GM12874 (cell line): ENCODE results near the gene RABL2B.

Experiments
- TF ChIP-seq, protein P1 (sequence below): IDR thresholded peaks from 2 replicates; pipeline ENCODE4 v1.5.1; 2011; ENCODE audit warnings: low read depth, mild to moderate bottlenecking, control low read depth, low read length, moderate library complexity; ENCODE audit not compliant: insufficient read depth

The RABL2B gene

DNA sequence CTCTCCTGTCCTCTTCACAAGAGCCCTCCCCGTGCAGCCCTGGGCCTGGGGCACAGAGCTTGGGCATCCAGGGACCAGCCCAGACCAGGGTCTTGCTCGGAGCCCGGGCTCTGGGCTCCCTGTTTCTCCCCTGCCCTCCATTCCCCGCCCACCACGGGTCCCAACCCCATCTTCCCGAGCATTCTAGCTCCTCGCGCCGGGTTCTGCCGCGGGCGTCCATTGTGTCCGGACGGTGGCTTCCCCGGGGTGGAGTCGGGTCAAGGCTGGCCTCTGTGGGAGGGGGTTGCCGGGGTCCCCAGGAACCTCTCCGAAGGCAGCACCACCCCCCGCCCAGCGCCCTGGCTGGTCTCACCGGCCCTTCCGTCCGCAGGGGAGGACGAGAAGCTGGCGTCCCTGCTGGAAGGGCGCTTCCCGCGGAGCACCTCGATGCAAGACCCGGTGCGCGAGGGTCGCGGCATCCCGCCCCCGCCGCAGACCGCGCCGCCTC is 63.6 kb downstream of the RABL2B start:
- TF ChIP-seq, protein P1, sequence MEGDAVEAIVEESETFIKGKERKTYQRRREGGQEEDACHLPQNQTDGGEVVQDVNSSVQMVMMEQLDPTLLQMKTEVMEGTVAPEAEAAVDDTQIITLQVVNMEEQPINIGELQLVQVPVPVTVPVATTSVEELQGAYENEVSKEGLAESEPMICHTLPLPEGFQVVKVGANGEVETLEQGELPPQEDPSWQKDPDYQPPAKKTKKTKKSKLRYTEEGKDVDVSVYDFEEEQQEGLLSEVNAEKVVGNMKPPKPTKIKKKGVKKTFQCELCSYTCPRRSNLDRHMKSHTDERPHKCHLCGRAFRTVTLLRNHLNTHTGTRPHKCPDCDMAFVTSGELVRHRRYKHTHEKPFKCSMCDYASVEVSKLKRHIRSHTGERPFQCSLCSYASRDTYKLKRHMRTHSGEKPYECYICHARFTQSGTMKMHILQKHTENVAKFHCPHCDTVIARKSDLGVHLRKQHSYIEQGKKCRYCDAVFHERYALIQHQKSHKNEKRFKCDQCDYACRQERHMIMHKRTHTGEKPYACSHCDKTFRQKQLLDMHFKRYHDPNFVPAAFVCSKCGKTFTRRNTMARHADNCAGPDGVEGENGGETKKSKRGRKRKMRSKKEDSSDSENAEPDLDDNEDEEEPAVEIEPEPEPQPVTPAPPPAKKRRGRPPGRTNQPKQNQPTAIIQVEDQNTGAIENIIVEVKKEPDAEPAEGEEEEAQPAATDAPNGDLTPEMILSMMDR, result no peak

DNA sequence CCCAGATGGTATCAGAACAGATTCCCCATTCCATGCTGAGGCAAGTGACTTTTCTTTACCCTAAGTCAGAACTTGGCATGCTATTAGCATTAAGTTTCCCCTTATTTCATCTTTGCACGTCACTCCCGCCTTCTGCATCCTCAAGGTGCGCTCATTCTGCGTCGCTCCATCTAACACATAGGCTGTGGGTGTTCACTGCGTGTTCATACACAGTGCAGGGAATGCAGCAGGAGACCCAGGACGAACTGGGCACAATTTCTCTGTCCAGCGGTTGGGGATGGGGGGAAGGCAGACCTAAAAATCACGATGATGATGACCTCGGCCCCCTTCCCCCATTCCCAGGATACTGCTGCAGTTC is 65.1 kb downstream of the RABL2B start:
- TF ChIP-seq, protein P1, result no peak

DNA sequence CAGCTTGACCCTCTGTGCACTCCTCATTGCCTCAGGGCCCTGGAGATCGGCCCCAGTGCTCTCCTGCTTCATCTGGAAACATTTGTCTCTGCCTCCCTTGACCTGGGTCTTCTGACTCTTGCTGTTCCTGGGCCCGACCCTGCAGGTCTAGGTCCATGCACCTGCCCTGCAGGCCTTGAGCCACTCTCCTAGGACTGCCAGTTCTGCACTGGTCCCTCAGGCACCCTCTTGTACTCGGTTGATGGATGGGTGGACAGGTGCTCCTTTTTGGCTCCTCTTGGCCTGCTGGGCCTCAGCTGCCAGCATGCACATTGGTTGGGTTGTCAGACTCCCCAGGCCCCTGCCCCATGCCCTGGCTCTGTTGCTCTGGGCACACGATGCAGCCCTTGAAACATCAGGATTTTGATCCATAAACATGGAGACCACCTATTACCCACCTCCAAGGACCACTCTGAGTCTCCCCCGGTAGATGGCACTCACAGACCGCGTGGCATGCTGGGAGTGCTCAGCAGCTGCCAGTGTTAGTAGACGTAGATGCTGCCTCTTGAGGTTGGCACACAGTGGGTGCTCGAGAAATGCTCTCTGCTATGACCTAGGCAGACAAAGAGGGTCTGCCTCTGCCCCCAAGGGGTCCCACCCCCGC is 65.6 kb downstream of the RABL2B start:
- TF ChIP-seq, protein P1, result peak; percentile 19; the same call in 1 of the 2 replicates
